PFSK-1 (cell line): Measurements from ENCODE around the gene RBM33.

ENCODE experiments used
- FOXP2 ChIP-seq: optimal IDR thresholded peaks from 2 replicates; pipeline ENCODE3; 2011; ENCODE audit warnings: borderline replicate concordance, control low read depth, inconsistent platforms; ENCODE audit not compliant: insufficient read depth; ENCODE audit errors: extremely low read length, extremely low read depth
- POLR2AphosphoS5 ChIP-seq: IDR thresholded peaks from 2 replicates; pipeline ENCODE4 v1.6.1; 2012; ENCODE audit warnings: low read depth, mild to moderate bottlenecking, control low read depth, low read length, moderate library complexity
- SIN3A ChIP-seq: IDR thresholded peaks from 2 replicates; pipeline ENCODE4 v1.6.1; 2012; ENCODE audit warnings: mild to moderate bottlenecking, low read length, moderate library complexity, borderline replicate concordance; ENCODE audit not compliant: insufficient read depth
- TAF1 ChIP-seq: IDR thresholded peaks from 2 replicates; pipeline ENCODE4 v1.6.1; 2012; ENCODE audit warnings: low read length, control low read depth, borderline replicate concordance; ENCODE audit not compliant: insufficient read depth
- TF ChIP-seq, protein P1 (sequence below), 2 experiments: IDR thresholded peaks; 2 replicates each; pipeline versions ENCODE4 v1.6.1 to v1.8.0; 2011 to 2012; ENCODE audit warnings: low read depth in 2 of 2, low read length in 2 of 2, control low read depth in 1 of 2, inconsistent platforms in 1 of 2, mild to moderate bottlenecking in 1 of 2, moderate library complexity in 1 of 2; ENCODE audit not compliant: insufficient read depth in 1 of 2

Gene RBM33

DNA sequence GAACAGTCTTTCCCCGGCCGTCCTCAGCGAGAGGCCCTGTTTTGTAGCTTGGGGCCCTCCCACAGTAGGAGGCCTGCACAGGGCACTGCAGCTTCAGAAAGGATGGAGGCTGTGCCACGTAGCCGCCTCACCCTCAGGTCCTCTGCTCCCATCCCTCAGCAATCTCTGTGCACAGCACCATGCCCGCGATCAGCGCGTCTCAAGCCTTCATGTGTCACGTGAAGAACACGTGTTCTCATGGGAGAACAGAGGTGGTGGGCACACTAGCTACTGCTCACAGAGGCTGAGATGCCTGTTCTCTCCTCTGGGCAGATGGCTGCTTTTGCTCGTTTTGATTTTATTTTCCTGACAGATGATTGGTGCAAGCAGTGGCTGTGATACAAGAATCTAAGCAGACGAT is 176.3 kb downstream of the RBM33 start:
- TF ChIP-seq POLR2AphosphoS5 (no peak), TAF1 (no peak), SIN3A (no peak), FOXP2 (no peak)
- TF ChIP-seq, protein P1, sequence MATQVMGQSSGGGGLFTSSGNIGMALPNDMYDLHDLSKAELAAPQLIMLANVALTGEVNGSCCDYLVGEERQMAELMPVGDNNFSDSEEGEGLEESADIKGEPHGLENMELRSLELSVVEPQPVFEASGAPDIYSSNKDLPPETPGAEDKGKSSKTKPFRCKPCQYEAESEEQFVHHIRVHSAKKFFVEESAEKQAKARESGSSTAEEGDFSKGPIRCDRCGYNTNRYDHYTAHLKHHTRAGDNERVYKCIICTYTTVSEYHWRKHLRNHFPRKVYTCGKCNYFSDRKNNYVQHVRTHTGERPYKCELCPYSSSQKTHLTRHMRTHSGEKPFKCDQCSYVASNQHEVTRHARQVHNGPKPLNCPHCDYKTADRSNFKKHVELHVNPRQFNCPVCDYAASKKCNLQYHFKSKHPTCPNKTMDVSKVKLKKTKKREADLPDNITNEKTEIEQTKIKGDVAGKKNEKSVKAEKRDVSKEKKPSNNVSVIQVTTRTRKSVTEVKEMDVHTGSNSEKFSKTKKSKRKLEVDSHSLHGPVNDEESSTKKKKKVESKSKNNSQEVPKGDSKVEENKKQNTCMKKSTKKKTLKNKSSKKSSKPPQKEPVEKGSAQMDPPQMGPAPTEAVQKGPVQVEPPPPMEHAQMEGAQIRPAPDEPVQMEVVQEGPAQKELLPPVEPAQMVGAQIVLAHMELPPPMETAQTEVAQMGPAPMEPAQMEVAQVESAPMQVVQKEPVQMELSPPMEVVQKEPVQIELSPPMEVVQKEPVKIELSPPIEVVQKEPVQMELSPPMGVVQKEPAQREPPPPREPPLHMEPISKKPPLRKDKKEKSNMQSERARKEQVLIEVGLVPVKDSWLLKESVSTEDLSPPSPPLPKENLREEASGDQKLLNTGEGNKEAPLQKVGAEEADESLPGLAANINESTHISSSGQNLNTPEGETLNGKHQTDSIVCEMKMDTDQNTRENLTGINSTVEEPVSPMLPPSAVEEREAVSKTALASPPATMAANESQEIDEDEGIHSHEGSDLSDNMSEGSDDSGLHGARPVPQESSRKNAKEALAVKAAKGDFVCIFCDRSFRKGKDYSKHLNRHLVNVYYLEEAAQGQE (IDR thresholded peaks at IDR 0.05; ENCODE audit: insufficient read depth in 1 of 2, low read depth in 2 of 2, low read length in 2 of 2), result no peak

DNA sequence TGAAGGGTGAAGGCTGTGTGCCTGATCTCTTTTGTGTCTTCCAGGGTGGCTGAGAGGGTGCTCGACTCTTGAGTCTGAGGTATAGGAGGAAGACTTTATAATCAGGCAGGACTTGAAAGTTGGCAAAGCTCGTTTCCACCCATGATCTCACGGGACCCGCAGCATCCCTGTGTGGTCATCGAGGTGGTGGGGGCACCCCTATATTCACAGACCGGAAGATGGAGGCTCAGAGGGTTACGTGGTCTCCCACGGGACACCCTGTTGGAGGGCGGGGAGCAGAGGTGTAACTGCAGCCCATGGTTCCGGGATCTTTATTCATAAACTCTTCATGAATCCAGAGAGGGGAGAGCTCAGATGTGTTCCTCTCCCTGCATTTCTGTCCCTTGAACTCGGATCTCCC is 177.4 kb downstream of the RBM33 start:
- TF ChIP-seq SIN3A, result no peak
- TF ChIP-seq, protein P1 (IDR thresholded peaks at IDR 0.05; ENCODE audit: insufficient read depth in 1 of 2, low read depth in 2 of 2, low read length in 2 of 2), result no peak
- TF ChIP-seq POLR2AphosphoS5, result no peak
- no peak for TF ChIP-seq FOXP2
- no peak for TF ChIP-seq TAF1

DNA sequence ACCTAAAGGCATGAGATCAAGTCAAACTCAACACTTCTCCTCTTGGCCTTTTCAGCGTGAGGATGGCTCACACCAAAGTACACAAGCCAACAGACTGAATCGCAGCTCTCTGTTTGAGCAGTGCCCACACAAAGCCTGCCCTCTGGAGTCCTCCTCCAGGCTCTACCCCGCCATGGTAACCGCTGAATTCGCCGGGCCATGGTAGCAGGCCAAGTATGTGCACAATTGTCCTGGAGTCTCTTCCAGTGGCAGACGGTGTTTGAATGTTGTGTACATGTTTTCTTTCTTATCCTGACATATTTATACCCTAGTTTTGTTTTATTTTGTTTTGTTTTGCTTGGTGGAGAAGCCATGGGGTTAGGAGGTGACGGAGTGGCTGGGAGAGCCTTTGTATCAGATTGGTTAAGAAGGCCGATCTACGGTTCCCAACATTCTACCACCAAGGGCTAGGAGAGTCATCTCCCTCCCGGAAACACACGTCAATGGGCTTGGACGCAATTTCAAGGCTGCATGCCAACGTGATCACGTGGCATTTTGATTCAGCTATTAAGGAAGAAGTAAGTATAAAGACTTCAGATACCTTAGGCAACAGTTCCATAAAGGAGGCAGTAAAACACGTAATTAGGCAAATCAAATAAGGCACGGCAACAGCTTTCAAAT is 179.9 kb downstream of the RBM33 start:
- TF ChIP-seq SIN3A, result no peak
- TF ChIP-seq, protein P1 (IDR thresholded peaks at IDR 0.05; ENCODE audit: insufficient read depth in 1 of 2, low read depth in 2 of 2, low read length in 2 of 2), result no peak
- no peak for TF ChIP-seq FOXP2
- TF ChIP-seq TAF1, result no peak
- TF ChIP-seq POLR2AphosphoS5, result no peak

DNA sequence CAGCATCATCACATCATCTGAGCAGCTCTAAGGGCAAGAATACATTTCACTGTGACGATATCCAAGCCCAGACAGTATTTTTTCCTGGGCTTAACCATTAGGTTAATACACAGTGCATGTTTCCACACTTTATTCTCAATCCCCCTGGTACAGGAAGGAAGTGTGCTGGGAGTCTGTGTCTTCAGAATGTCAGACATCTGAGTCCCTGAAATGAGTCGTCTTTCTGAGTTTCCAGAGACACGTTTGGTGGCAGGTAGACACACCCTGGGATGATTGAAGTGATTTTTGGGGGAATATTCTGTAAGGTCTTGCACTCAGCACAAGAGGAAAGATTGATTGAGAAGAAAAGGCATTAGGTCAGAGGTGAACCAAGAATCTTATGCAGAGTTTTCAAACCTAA is 180.9 kb downstream of the RBM33 start:
- no peak for TF ChIP-seq SIN3A

DNA sequence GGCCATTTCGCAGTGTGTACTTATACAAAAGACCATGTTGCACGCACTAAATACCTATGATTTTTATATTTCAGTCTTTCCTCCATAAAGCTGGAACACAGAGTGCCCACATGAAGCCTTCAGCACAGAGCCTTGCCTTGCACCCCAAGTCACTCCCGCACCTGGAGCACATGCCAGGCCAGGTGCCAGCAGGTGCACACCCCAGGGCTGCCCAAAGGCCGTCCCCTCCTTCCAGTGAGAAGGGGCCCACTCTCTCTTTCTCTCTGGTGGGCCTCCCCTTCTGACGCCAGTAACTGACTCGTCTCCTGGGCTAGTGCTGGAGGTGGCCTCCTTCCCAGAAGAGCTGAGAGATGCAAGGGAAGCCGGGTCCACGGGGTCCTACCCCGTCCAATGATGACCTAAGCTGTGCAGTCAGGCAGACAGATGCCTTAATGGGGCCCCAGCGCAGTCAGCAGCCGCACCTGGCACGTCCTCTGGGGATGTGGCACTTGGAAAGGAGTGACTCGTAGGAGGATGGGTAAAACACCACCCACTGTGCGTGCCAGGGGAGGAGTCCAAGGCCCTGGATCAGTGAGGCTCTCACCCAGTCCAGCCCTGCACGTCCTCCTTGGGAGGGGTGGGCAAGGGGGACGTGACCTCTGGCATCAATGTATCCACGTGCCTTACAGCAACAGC is 185.5 kb downstream of the RBM33 start:
- no peak for TF ChIP-seq SIN3A
- TF ChIP-seq FOXP2, result no peak
- TF ChIP-seq, protein P1 (IDR thresholded peaks at IDR 0.05; ENCODE audit: insufficient read depth in 1 of 2, low read depth in 2 of 2, low read length in 2 of 2), result no peak
- no peak for TF ChIP-seq POLR2AphosphoS5
- TF ChIP-seq TAF1, result no peak
